ENCODE measurements around the gene MBD1.
"Not testable (repeated sequence)": the region's sequence is repeated elsewhere in the genome, so short reads cannot be mapped to it uniquely, and the experiment has no call there.

MBD1 gene

GRCh38 chr18:50281295-50281971 is at the start of gene MBD1:
Gene MBD1 (minus strand): TSS chr18:50281523. CDS start chr18:50279992, 1,531 bp downstream.
- peak; percentile 92 to 96 (median 93) for DNase-seq (ENCODE audit: low read depth in 3 of 3)

- no peak for DNase-seq (ENCODE audit: low read depth in 3 of 3)
Measured at GRCh38 chr18:50330176-50330575, 48.9 kb upstream of the MBD1 start.

GRCh38 chr18:50327983-50328382 is 46.7 kb upstream of the MBD1 start:
- no peak for DNase-seq (ENCODE audit: low read depth in 3 of 3)

GRCh38 chr18:50320719-50321118 is 39.4 kb upstream of the MBD1 start:
- no peak for DNase-seq (ENCODE audit: low read depth in 3 of 3)

GRCh38 chr18:50315100-50315871 is 34.0 kb upstream of the MBD1 start:
- DNase-seq (ENCODE audit: low read depth in 3 of 3), result no peak

GRCh38 chr18:50313873-50314460 is 32.6 kb upstream of the MBD1 start:
- no peak for DNase-seq (ENCODE audit: low read depth in 3 of 3)

- DNase-seq (ENCODE audit: low read depth in 3 of 3), result no peak
Measured at GRCh38 chr18:50313031-50313607, 31.8 kb upstream of the MBD1 start.

GRCh38 chr18:50312296-50313030 is 31.1 kb upstream of the MBD1 start:
- no peak for DNase-seq (ENCODE audit: low read depth in 3 of 3)

- no peak for DNase-seq (ENCODE audit: low read depth in 3 of 3)
Measured at GRCh38 chr18:50311650-50312049, 30.3 kb upstream of the MBD1 start.

GRCh38 chr18:50310080-50310479 is 28.8 kb upstream of the MBD1 start:
- no peak for DNase-seq (ENCODE audit: low read depth in 3 of 3)

- not testable (repeated sequence) for DNase-seq (ENCODE audit: low read depth in 3 of 3)
Measured at GRCh38 chr18:50308851-50309250, 27.5 kb upstream of the MBD1 start.

GRCh38 chr18:50307738-50308470 is 26.6 kb upstream of the MBD1 start:
- peak; percentile 80 to 89 (median 85) for DNase-seq (ENCODE audit: low read depth in 3 of 3)

- DNase-seq (ENCODE audit: low read depth in 3 of 3), result no peak
Measured at GRCh38 chr18:50307400-50307737, 26.0 kb upstream of the MBD1 start.

- no peak for DNase-seq (ENCODE audit: low read depth in 3 of 3)
Measured at GRCh38 chr18:50306944-50307343, 25.6 kb upstream of the MBD1 start.

- DNase-seq (ENCODE audit: low read depth in 3 of 3), result no peak
Measured at GRCh38 chr18:50301074-50301473, 19.8 kb upstream of the MBD1 start.

GRCh38 chr18:50299626-50300388 is 18.5 kb upstream of the MBD1 start:
- DNase-seq (ENCODE audit: low read depth in 3 of 3), result no peak

GRCh38 chr18:50298443-50299284 is 17.3 kb upstream of the MBD1 start:
- no peak for DNase-seq (ENCODE audit: low read depth in 3 of 3)

- peak; percentile 47 to 70 (median 49) for DNase-seq (ENCODE audit: low read depth in 3 of 3)
Measured at GRCh38 chr18:50297621-50298442, 16.5 kb upstream of the MBD1 start.

GRCh38 chr18:50293039-50293438 is 11.7 kb upstream of the MBD1 start:
- no peak for DNase-seq (ENCODE audit: low read depth in 3 of 3)

Data from stimulated activated CD4-positive, alpha-beta T cell treated with anti-CD3 and anti-CD28 coated beads, TNF-alpha, amount 100 ng/mL, for 24 hours (primary cell).